H1 (cell line): Measurements from ENCODE around the gene ALS2CL. TPM values are rescaled to one million over a fixed set of nuclear protein-coding genes. Genes with fewer than 3 reads are reported as not detected.
A peak's percentile ranks its signal among the peaks of the same experiment; 100 is the strongest.

Source experiments
- CTCF ChIA-PET: fragments of 300-600 bp; sonication (Branson Sonifier 250); formaldehyde crosslinking; loops from one replicate; lab custom pipeline; 2021; ENCODE audit not compliant: partially characterized antibody; lab: Charles Lee
- POLR2A ChIA-PET: fragments of 300-600 bp; sonication (Branson Sonifier 250); formaldehyde crosslinking; loops from one replicate; lab custom pipeline; 2021; ENCODE audit warnings: inconsistent platforms; ENCODE audit not compliant: partially characterized antibody; lab: Charles Lee
- DNase-seq, 2 experiments: peaks; one replicate each; pipeline versions ENCODE4 v3.0.0 to v3.0.0-alpha.2; 2010 to 2022; ENCODE audit warnings: low spot score in 2 of 2, low read depth in 1 of 2, mixed read lengths in 1 of 2
- FAIRE-seq: peaks from 2 replicates; lab custom pipeline; 2011; peaks lifted over from hg19 to GRCh38; lab: Jason Lieb, UNC
- H2AFZ ChIP-seq: 2 replicates; pipeline ENCODE4 v1.8.1; 2012; ENCODE audit warnings: low read length, inconsistent platforms
- H2AK5ac ChIP-seq: 2 replicates; pipeline ENCODE4 v1.6.1; 2013; ENCODE audit warnings: low read depth, low read length
- H2BK120ac ChIP-seq: replicated peaks from 2 replicates; pipeline ENCODE3; 2013; ENCODE audit warnings: low read depth, low read length, inconsistent platforms
- H2BK12ac ChIP-seq: 2 replicates; pipeline ENCODE4 v1.6.1; 2013; ENCODE audit warnings: low read depth, low read length
- H2BK15ac ChIP-seq: 2 replicates; pipeline ENCODE4 v1.6.1; 2013; ENCODE audit warnings: low read length
- H2BK20ac ChIP-seq: 2 replicates; pipeline ENCODE4 v1.6.1; 2013; ENCODE audit warnings: low read length
- H2BK5ac ChIP-seq: 2 replicates; pipeline ENCODE4 v1.6.1; 2013; ENCODE audit warnings: low read depth, low read length
- H3K14ac ChIP-seq: 2 replicates; pipeline ENCODE4 v1.6.1; 2013; ENCODE audit warnings: inconsistent platforms; ENCODE audit not compliant: insufficient read length
- H3K18ac ChIP-seq: 2 replicates; pipeline ENCODE4 v1.6.1; 2013; ENCODE audit warnings: low read length; ENCODE audit errors: extremely low read depth
- H3K23ac ChIP-seq: 2 replicates; pipeline ENCODE4 v1.6.1; 2013; ENCODE audit warnings: inconsistent platforms; ENCODE audit not compliant: insufficient read length
- H3K23me2 ChIP-seq: 2 replicates; pipeline ENCODE4 v1.6.1; 2013; ENCODE audit warnings: low read depth, low read length
- H3K27ac ChIP-seq: 2 replicates; pipeline ENCODE4 v1.6.1; 2011; ENCODE audit warnings: low read depth, low read length, inconsistent platforms
- H3K27me3 ChIP-seq, 4 experiments: replicated peaks in 1 of 4; 1 replicate in 1 of 4; 2 replicates in 3 of 4; pipeline versions ENCODE4 v1.6.1 to v1.8.1; 2011 to 2013; ENCODE audit warnings: low read length in 3 of 4, mild to moderate bottlenecking in 3 of 4, inconsistent platforms in 2 of 4, mixed read lengths in 2 of 4, moderate library complexity in 1 of 4; ENCODE audit not compliant: control insufficient read depth in 3 of 4, insufficient read depth in 3 of 4; ENCODE audit errors: extremely low read depth in 1 of 4
- H3K36me3 ChIP-seq, 4 experiments: 2 replicates each; pipeline versions ENCODE4 v1.6.1 to v1.8.1; 2011 to 2013; ENCODE audit warnings: mild to moderate bottlenecking in 4 of 4, low read length in 3 of 4, moderate library complexity in 2 of 4, control low read depth in 1 of 4, inconsistent platforms in 1 of 4; ENCODE audit not compliant: insufficient read depth in 4 of 4, control insufficient read depth in 2 of 4
- H3K4ac ChIP-seq: replicated peaks from 2 replicates; pipeline ENCODE3; 2013; ENCODE audit warnings: low read length, low read depth, mixed read lengths, inconsistent platforms; ENCODE audit not compliant: insufficient read length
- H3K4me1 ChIP-seq, 4 experiments: replicated peaks in 1 of 4; 1 replicate in 1 of 4; 2 replicates in 3 of 4; pipeline versions ENCODE4 v1.6.1 to v1.8.1; 2011 to 2013; ENCODE audit warnings: low read length in 3 of 4, inconsistent platforms in 2 of 4, mixed read lengths in 1 of 4; ENCODE audit not compliant: insufficient read depth in 4 of 4, control insufficient read depth in 3 of 4
- H3K4me2 ChIP-seq, 2 experiments: 2 replicates each; pipeline versions ENCODE4 v1.6.1 to v1.8.1; 2011 to 2013; ENCODE audit warnings: low read depth in 2 of 2, low read length in 2 of 2, control low read depth in 1 of 2, inconsistent platforms in 1 of 2, mild to moderate bottlenecking in 1 of 2; ENCODE audit not compliant: insufficient read depth in 1 of 2
- H3K4me3 ChIP-seq, 4 experiments: fragments of 200-600, 300-600 bp in 1 of 4; sonication (generic), shearing (Covaris generic), sonication (Bioruptor Twin) in 1 of 4; 2 replicates each; pipeline versions ENCODE4 v1.5.1 to v1.8.1; 2011 to 2016; ENCODE audit warnings: low read length in 4 of 4, low read depth in 3 of 4, control low read depth in 2 of 4, inconsistent platforms in 2 of 4, mild to moderate bottlenecking in 2 of 4, mixed read lengths in 1 of 4, moderate library complexity in 1 of 4; ENCODE audit not compliant: insufficient read depth in 2 of 4; ENCODE audit errors: extremely low read depth in 1 of 4
- H3K56ac ChIP-seq: replicated peaks from 2 replicates; pipeline ENCODE3; 2013; ENCODE audit warnings: low read depth, mild to moderate bottlenecking, mixed read lengths, low read length, inconsistent platforms; ENCODE audit not compliant: insufficient read length
- H3K79me1 ChIP-seq: 2 replicates; pipeline ENCODE4 v1.6.1; 2013; ENCODE audit warnings: low read depth, low read length, control low read depth
- H3K79me2 ChIP-seq, 2 experiments: 2 replicates each; pipeline versions ENCODE4 v1.6.1 to v1.8.1; 2012 to 2013; ENCODE audit warnings: low read length in 2 of 2, mild to moderate bottlenecking in 2 of 2, inconsistent platforms in 1 of 2; ENCODE audit not compliant: insufficient read depth in 2 of 2, control insufficient read depth in 1 of 2
- H3K9ac ChIP-seq, 4 experiments: replicated peaks in 1 of 4; 1 replicate in 1 of 4; 2 replicates in 3 of 4; pipeline versions ENCODE4 v1.6.1 to v1.8.1; 2011 to 2013; ENCODE audit warnings: low read depth in 3 of 4, low read length in 3 of 4, control low read depth in 2 of 4, mild to moderate bottlenecking in 2 of 4, moderate library complexity in 2 of 4, inconsistent platforms in 1 of 4; ENCODE audit errors: extremely low read depth in 1 of 4
- H3K9me3 ChIP-seq, 2 experiments: 2 replicates each; pipeline versions ENCODE4 v1.6.1 to v1.8.1; 2012 to 2013; ENCODE audit warnings: mild to moderate bottlenecking in 2 of 2, moderate library complexity in 2 of 2, control low read depth in 1 of 2, inconsistent platforms in 1 of 2, low read depth in 1 of 2, low read length in 1 of 2, mixed read lengths in 1 of 2; ENCODE audit not compliant: insufficient read depth in 2 of 2
- H4K20me1 ChIP-seq, 2 experiments: replicated peaks in 1 of 2; 2 replicates each; pipeline versions ENCODE3 to v1.8.1; 2011 to 2013; ENCODE audit warnings: inconsistent platforms in 2 of 2, low read length in 2 of 2, mild to moderate bottlenecking in 1 of 2; ENCODE audit not compliant: insufficient read depth in 2 of 2, control insufficient read depth in 1 of 2
- H4K5ac ChIP-seq: 2 replicates; pipeline ENCODE4 v1.6.1; 2013; ENCODE audit warnings: low read length, low read depth, mixed read lengths, inconsistent platforms; ENCODE audit not compliant: insufficient read length
- H4K8ac ChIP-seq: 2 replicates; pipeline ENCODE4 v1.8.0; 2013; ENCODE audit warnings: mild to moderate bottlenecking, moderate library complexity, low read length, inconsistent platforms; ENCODE audit not compliant: insufficient read depth; ENCODE audit errors: extremely low read depth
- H4K91ac ChIP-seq: replicated peaks from 2 replicates; pipeline ENCODE3; 2013; ENCODE audit warnings: low read length, mixed read lengths, inconsistent platforms; ENCODE audit not compliant: insufficient read length
- E2F6 ChIP-seq: IDR thresholded peaks from 2 replicates; pipeline ENCODE4 v1.6.1; 2012; ENCODE audit warnings: inconsistent platforms
- EGR1 ChIP-seq: IDR thresholded peaks from 2 replicates; pipeline ENCODE4 v1.6.1; 2011; ENCODE audit warnings: low read depth, low read length, borderline replicate concordance
- MAFK ChIP-seq: IDR thresholded peaks from 2 replicates; pipeline ENCODE4 v1.6.1; 2012; ENCODE audit warnings: low read depth, mild to moderate bottlenecking, improper control_type of control experiment, low read length
- RBBP5 ChIP-seq: IDR thresholded peaks from 2 replicates; pipeline ENCODE4 v1.7.1; 2012; ENCODE audit warnings: low read depth, mild to moderate bottlenecking, inconsistent platforms, low read length, moderate library complexity, borderline replicate concordance
- SIX5 ChIP-seq: IDR thresholded peaks from 2 replicates; pipeline ENCODE4 v1.6.1; 2011; ENCODE audit warnings: mild to moderate bottlenecking, low read depth, low read length
- YY1 ChIP-seq: IDR thresholded peaks from 2 replicates; pipeline ENCODE4 v1.6.1; 2011; ENCODE audit warnings: low read depth, mild to moderate bottlenecking, low read length
- WGBS, 2 experiments: shearing (Covaris generic) in 1 of 2; methylation state at CpG; one replicate each; pipeline versions ENCODE4 v1.1.6 to v1.1.7; 2013 to 2015; ENCODE audit warnings: low lambda C conversion rate in 2 of 2, mixed read lengths in 2 of 2, inconsistent platforms in 1 of 2, low coverage in 1 of 2, missing lambda C conversion rate in 1 of 2; ENCODE audit not compliant: insufficient replicate concordance in 2 of 2, insufficient coverage in 1 of 2, insufficient read length in 1 of 2; ENCODE audit errors: extremely low coverage in 1 of 2, missing lambda C conversion rate in 1 of 2; 5-methylcytosine and 5-hydroxymethylcytosine counted together
- polyA plus RNA-seq, 7 experiments: library from polyadenylated mRNA; depleted of rRNA in 3 of 7; stranded (reverse) in 5 of 7; unstranded in 2 of 7; fragments of >200 nt in 5 of 7; fragments of 200-250 nt in 2 of 7; gene quantifications; 1 replicate in 5 of 7; 2 replicates in 1 of 7; 4 replicates in 1 of 7; pipeline versions ENCODE4 v1.2.1 to v1.2.3, GENCODE V29; 2011 to 2013; ENCODE audit warnings: missing spikeins in 2 of 7, mixed read lengths in 2 of 7
- total RNA-seq: library from RNA; stranded (reverse); fragmentation: NEBNext Ultra II Directional; extraction: Animal tissue kit (Norgen Biotek cat#: 25700); gene quantifications from 2 replicates; pipeline ENCODE4 v1.2.1, GENCODE V29; 2021

The ALS2CL gene
- total and polyA plus RNA-seq, 2 of the 8 experiments (the other 6 are each of a cell fraction or from before 2014, with no cell fraction given), result 4.8 to 5.4 TPM

- Histone ChIP-seq H2BK5ac (0 out of 2 replicates have a peak overlapping the region, but pooled peaks have one; percentile 44), H2BK12ac (no peak overlapping the region), H4K20me1 (peaks cover 0 to under 1% of the 10 kb centered on the region in 2 experiments), H3K18ac (no peak overlapping the region), H2BK20ac (no peak overlapping the region), H3K23me2 (no peaks in the 10 kb centered on the region), H3K14ac (no peak overlapping the region), H3K79me2 (no peaks in the 10 kb centered on the region), H3K36me3 (no peaks in the 10 kb centered on the region), H3K27me3 (no peaks in the 10 kb centered on the region; a peak in 1 of 7 replicates), H3K79me1 (no peaks in the 10 kb centered on the region), H2AFZ (no peak overlapping the region), H3K9me3 (no peaks in the 10 kb centered on the region), H3K4ac (no peak overlapping the region), H3K23ac (no peak overlapping the region), H2AK5ac (no peak overlapping the region), H3K27ac (no peak overlapping the region), H3K4me3 (no peak overlapping the region), H3K56ac (no peak overlapping the region), H3K4me2 (no peak overlapping the region), H4K8ac (no peak overlapping the region), H4K5ac (no peak overlapping the region), H2BK15ac (0 out of 2 replicates have a peak overlapping the region, but pooled peaks have one; percentile 46), H3K9ac (no peak overlapping the region), H3K4me1 (no peaks in the 10 kb centered on the region), H4K91ac (no peak overlapping the region), H2BK120ac (no peak overlapping the region)
- WGBS, 2 experiments, result 97% methylated on average over 3 of the region's 4 CpGs; no CpG with 5 or more reads in 1 of the 2 experiments
- no peak for TF ChIP-seq MAFK
- no peak for TF ChIP-seq EGR1
- no peak for TF ChIP-seq YY1
- TF ChIP-seq RBBP5, result no peak
- no peak for TF ChIP-seq E2F6
- TF ChIP-seq SIX5, result no peak
- ChIA-PET POLR2A (interaction anchor here (0.7 to 0.8 kb wide), 3 partner anchors 14 to 84 kb away, joined by 3 read pairs; no protein-coding TSS in a partner anchor), CTCF (interaction anchor here (0.6 to 4.3 kb wide), 11 partner anchors 8 to 820 kb away, joined by 3 to 21 read pairs (median 4); no protein-coding TSS in a partner anchor)
- FAIRE-seq (no peak), DNase-seq (peak in 1 of 2 experiments; percentile 41)
These were observed 22.5 kb downstream of the ALS2CL start for GRCh38 chr3:46670891-46671427.
